22Rv1 (cell line): ENCODE data around the gene ZNF3.
"Not testable (repeated sequence)": the region's sequence is repeated elsewhere in the genome, so short reads cannot be mapped to it uniquely, and the experiment has no call there.

Source experiments
- H3K27ac ChIP-seq: fragments of 450-650 bp; 2 replicates; pipeline ENCODE4 v1.5.1; 2017
- CTCF ChIP-seq: fragments of 450-650 bp; IDR thresholded peaks from 2 replicates; pipeline ENCODE4 v1.5.1; 2017; ENCODE audit warnings: mild to moderate bottlenecking
- ZFX ChIP-seq: fragments of 450-650 bp; IDR thresholded peaks from 2 replicates; pipeline ENCODE4 v1.6.1; 2017; ENCODE audit warnings: antibody characterized with exemption, borderline replicate concordance

Gene ZNF3

GRCh38 chr7:100081535-100082102 is at the start of gene ZNF3:
Gene ZNF3, minus strand, starts transcription at chr7:100081723. Its CDS starts 4,366 bp downstream, at chr7:100077357.
- peak within 1 kb of the TSS; percentile 88 for H3K27ac ChIP-seq
- TF ChIP-seq ZFX (no peak), CTCF (peak; percentile 100)

DNA sequence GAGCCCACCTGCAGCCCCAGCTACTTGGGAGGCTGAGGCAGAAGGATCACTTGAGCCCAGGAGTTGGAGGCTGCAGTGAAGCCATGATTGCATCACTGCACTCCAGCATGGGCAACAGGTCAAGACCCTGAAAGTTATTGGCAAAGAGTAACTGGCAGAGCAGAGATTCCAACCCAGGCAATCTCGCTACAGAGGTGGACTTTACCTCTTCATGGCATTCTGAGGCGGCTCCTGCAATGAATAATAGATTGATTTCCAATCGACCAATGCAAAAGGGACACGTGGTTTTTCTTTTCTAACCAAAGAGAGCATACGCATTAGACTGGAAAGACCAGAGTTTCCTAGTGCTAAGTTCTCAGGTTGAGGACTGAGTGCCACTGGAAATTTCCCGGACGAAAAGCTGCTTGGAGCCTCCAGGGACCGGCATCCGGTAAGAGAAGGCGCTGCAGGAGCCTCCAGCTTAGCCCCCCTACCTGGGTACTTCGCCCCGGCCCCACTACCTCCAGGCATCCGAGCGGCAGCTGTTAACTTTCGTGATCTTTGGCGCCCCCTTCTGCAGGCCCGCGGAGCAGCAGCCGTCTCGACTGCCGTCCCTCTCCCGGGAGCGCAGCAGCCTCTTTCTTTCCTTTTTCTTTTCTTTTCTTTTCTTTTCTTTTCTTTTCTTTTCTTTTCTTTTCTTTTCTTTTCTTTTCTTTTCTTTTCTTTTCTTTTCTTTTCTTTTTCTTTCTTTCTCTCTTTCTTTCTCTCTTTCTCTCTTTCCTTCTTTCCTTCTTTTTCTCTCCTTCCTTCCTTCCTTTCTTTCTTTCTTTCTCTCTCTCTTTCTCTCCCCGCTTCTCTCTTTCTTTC is 49.3 kb upstream of the ZNF3 start:
- TF ChIP-seq ZFX (no peak), CTCF (peak; percentile 99)
- no peak overlapping the region for H3K27ac ChIP-seq

DNA sequence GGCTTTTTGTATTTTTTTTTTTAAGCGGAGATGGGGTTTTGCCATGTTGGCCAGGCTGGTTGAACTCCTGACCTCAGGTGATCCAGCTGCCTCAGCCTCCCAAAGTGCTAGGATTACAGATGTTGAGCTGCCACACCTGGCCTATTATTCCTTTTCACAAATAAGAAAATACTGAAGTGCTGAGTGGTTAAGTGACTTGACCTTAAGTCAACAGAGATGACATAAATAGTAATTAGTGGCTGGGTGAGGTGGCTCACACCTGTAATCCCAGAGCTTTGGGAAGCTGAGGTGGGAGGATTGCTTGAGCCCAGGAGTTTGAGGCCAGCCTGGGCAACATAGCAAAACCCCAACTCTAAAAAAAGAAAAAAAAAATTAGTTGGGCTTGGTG is 48.7 kb upstream of the ZNF3 start:
- not testable (repeated sequence) for H3K27ac ChIP-seq

GRCh38 chr7:100128637-100128963 is 47.1 kb upstream of the ZNF3 start:
- TF ChIP-seq ZFX, result no peak
- TF ChIP-seq CTCF, result no peak
- peak overlapping the region; percentile 100; the same call in 1 of the 2 replicates for H3K27ac ChIP-seq

- TF ChIP-seq CTCF (no peak), ZFX (no peak)
- H3K27ac ChIP-seq, result peak overlapping the region; percentile 100
Measured at GRCh38 chr7:100127866-100128636, 46.5 kb upstream of the ZNF3 start.

GRCh38 chr7:100126931-100127865 is 45.7 kb upstream of the ZNF3 start, which contains the start of gene MBLAC1:
Gene MBLAC1, plus strand, starts transcription at chr7:100126967. Its CDS starts 429 bp downstream, at chr7:100127396.
- TF ChIP-seq CTCF (no peak), ZFX (no peak)
- peak within 1 kb of the TSS; percentile 100 for H3K27ac ChIP-seq
